ENCODE data around the gene WWP2. TPM values are rescaled to one million over a fixed set of nuclear protein-coding genes. Genes with fewer than 3 reads are reported as not detected.

WWP2 gene
- total RNA-seq, result 11.2 and 15.2 TPM in 2 replicates

DNA sequence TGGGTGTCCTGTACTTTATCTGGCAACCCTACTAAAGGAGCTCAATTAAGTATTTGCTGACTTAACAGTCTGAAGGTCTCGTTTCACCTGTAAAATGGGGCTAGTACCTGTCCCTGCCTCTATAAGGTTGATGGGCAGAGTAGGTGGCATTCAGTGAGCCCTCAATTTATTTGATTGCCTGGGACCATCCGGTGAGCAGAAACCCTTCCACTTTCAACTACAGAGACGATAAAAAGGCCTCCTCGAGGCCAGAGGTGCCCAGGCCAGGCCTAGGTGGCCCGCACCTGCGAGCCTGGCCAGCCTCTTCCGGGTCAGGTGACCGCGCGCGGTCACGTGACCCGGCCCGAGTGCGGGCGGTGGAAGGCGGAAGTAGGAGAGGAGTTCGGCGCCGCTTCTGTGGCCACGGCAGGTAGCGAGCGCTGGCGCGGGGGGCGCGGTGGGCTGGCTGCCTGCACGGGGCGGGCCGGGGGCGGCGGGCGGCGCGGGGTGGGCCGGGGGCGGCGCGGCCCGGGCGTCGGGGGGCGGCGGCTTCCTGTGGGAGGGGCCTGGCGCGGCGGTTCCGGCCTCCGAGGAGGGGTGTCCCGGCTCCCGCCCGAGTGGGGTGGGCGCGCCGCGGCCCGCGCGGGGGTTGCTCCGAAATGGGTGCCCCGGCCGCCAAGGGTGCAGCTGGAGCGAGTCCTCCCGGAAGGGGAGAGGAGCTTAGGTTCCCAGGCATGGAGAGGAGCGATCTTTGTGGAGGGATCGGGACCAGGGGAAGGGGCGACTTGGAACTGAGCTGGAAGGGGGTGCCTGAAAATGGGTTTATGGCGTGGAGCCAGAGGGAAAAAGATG is at the start of gene WWP2:
Gene WWP2, plus strand, starts transcription at position 350 of the 831 bp plus-strand sequence. CDS start 24,679 bp downstream, outside the sequence.

GRCh38 chr16:69726313-69727060 is 35.6 kb upstream of the WWP2 start, which contains the start of gene NQO1:
NQO1 (minus strand) TSS chr16:69726560; CDS start chr16:69726439, 121 bp downstream.

DNA sequence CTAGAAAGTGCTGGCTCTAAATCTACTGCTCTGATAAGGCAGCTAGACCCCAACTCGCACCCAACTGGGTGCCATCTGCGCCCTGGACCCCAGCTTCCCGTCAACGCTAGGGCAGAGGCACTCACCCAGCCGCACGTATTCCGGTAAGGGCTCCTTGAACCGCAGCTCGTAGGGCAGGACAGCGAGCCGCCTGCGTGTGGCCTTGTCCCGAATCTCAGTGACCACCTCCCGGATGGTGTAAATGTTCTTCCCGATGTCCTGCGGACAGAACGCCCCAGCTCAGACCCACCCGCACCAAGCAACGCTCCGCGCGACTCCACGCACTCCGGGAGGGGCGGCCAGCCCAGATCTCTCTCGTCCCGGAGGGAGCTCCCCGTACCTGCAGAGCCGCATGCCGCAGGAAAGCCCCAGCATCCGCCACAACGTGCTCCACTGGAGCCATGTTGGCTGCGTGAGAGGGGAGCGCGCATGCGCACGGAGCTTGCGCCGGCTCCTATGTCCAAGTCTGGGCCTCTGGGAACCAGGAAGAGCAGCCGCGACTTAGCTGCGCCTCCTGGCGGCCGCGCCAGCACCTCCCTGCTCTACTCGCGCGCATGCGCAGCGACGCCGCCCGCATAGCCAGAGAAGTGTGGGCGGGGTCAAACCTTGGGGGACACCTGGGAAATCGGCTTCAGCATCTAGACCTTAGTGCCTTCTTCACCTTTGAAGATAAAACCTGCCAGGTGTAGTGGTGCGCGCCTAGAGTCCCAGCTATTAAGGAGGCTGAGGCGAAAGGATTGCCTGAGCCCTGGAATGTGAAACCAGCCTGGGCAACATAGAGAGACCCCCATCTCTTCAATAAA is 7.4 kb upstream of the WWP2 start, which contains the start of gene NOB1:
Gene NOB1, minus strand, starts transcription at position 458 of the 842 bp plus-strand sequence. Its CDS starts 16 bp downstream, at position 442.

DNA sequence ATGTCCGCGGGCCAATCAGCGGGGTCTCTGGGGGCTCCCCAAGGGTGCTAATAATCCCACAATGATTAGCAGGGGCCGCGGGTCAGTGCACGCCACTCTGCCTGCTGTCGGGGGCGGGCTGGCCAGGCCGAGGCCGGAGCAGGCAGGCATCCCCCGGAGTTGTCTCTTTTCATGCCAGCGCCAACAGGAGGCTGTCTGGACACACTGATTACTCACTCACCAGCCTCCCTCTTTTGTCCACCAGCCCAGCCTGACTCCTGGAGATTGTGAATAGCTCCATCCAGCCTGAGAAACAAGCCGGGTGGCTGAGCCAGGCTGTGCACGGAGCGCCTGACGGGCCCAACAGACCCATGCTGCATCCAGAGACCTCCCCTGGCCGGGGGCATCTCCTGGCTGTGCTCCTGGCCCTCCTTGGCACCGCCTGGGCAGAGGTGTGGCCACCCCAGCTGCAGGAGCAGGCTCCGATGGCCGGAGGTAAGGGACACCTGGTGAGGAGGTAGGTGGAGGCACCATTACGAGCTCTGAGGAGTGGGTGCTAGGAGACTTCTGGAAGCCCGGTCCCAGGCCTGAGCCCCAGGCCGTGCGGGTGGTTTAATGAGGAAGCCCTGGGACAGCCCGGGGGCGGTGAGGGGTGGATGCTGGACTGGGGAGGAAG is 189.0 kb downstream of the WWP2 start, which contains the start of gene CLEC18A:
Gene CLEC18A, plus strand, starts transcription at position 318 of the 655 bp plus-strand sequence. Its CDS starts 33 bp downstream, at position 351.

Other genes starting within 250 kb of the WWP2 start
- 9.5 and 11.5 TPM in 2 replicates for gene NFAT5, start 196.4 kb upstream of the WWP2 start, total RNA-seq
- gene NQO1, start 35.8 kb upstream of the WWP2 start, total RNA-seq, result 146 and 312 TPM in 2 replicates
- 33.0 and 44.0 TPM in 2 replicates for gene NOB1, start 7.4 kb upstream of the WWP2 start, total RNA-seq
- 0.12 TPM in 1 of 2 replicates, not detected in the other for gene CLEC18A, start 189.0 kb downstream of the WWP2 start, total RNA-seq

Measured in pericardium fibroblast (primary cell).